ENCODE measurements around the gene PLCH2.

- TF ChIP-seq CTCF (IDR thresholded peaks at IDR 0.05 in 4 of 5, conservative IDR thresholded peaks at IDR 0.05 in 1 of 5): no peak
- TF ChIP-seq POLR2A (IDR thresholded peaks at IDR 0.05): no peak
These were observed 52.5 kb downstream of the PLCH2 start for GRCh38 chr1:2528611-2528965.
